ENCODE measurements around the gene GRIP1. TPM values are rescaled to one million over a fixed set of nuclear protein-coding genes. Genes with fewer than 3 reads are reported as not detected.

Gene GRIP1
- total RNA-seq, 1 experiment from 2014 or later = 22.5 TPM

GRCh38 chr12:66584673-66585072 is 94.2 kb downstream of the GRIP1 start:
- Mint-ChIP-seq H3K9me3 (peaks cover 4% of the 10 kb centered on the region), H3K27ac (no peak overlapping the region), H3K4me1 (peaks cover 10% of the 10 kb centered on the region), H3K27me3 (ENCODE audit: low read depth) (no peaks in the 10 kb centered on the region), H3K4me3 (no peak overlapping the region), H3K36me3 (peaks cover 3% of the 10 kb centered on the region)
- TF ChIP-seq CTCF (IDR thresholded peaks at IDR 0.05) (no peak), SMAD4 (CRISPR knock-in tag; IDR thresholded peaks at IDR 0.05) (no peak), NR1H2 (CRISPR knock-in tag; IDR thresholded peaks at IDR 0.05) (no peak), RORB (CRISPR knock-in tag; IDR thresholded peaks at IDR 0.05) (no peak)
- TF ChIP-seq, protein P1, sequence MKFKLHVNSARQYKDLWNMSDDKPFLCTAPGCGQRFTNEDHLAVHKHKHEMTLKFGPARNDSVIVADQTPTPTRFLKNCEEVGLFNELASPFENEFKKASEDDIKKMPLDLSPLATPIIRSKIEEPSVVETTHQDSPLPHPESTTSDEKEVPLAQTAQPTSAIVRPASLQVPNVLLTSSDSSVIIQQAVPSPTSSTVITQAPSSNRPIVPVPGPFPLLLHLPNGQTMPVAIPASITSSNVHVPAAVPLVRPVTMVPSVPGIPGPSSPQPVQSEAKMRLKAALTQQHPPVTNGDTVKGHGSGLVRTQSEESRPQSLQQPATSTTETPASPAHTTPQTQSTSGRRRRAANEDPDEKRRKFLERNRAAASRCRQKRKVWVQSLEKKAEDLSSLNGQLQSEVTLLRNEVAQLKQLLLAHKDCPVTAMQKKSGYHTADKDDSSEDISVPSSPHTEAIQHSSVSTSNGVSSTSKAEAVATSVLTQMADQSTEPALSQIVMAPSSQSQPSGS (CRISPR knock-in tag; IDR thresholded peaks at IDR 0.05; ENCODE audit: borderline replicate concordance, low read depth) = no peak
- TF ChIP-seq, protein P2, sequence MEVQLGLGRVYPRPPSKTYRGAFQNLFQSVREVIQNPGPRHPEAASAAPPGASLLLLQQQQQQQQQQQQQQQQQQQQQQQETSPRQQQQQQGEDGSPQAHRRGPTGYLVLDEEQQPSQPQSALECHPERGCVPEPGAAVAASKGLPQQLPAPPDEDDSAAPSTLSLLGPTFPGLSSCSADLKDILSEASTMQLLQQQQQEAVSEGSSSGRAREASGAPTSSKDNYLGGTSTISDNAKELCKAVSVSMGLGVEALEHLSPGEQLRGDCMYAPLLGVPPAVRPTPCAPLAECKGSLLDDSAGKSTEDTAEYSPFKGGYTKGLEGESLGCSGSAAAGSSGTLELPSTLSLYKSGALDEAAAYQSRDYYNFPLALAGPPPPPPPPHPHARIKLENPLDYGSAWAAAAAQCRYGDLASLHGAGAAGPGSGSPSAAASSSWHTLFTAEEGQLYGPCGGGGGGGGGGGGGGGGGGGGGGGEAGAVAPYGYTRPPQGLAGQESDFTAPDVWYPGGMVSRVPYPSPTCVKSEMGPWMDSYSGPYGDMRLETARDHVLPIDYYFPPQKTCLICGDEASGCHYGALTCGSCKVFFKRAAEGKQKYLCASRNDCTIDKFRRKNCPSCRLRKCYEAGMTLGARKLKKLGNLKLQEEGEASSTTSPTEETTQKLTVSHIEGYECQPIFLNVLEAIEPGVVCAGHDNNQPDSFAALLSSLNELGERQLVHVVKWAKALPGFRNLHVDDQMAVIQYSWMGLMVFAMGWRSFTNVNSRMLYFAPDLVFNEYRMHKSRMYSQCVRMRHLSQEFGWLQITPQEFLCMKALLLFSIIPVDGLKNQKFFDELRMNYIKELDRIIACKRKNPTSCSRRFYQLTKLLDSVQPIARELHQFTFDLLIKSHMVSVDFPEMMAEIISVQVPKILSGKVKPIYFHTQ (CRISPR knock-in tag; IDR thresholded peaks at IDR 0.05) = no peak
- CTCF ChIA-PET = no interaction called here
- DNase-seq (ENCODE audit: low spot score) (no peak), ATAC-seq (no peak)
- POLR2A ChIA-PET = no interaction called here

- H3K9me3 Mint-ChIP-seq = peaks cover 15% of the 10 kb centered on the region
- ChIA-PET POLR2A (no interaction called here), CTCF (interaction anchor here (1.1 kb wide), 1 partner anchor 24 kb away, joined by 3 read pairs; no protein-coding TSS in a partner anchor)
- H3K27ac Mint-ChIP-seq = no peak overlapping the region
- TF ChIP-seq ARID4B (CRISPR knock-in tag; IDR thresholded peaks at IDR 0.05; ENCODE audit: borderline replicate concordance) (no peak), ATF3 (CRISPR knock-in tag; conservative IDR thresholded peaks at IDR 0.05) (no peak)
- no peak for ATAC-seq
- peaks cover 7% of the 10 kb centered on the region; the same call in 1 of the 2 replicates for H3K27me3 Mint-ChIP-seq (ENCODE audit: low read depth)
- no peak for DNase-seq (ENCODE audit: low spot score)
- H3K4me3 Mint-ChIP-seq = no peak overlapping the region
- peaks cover 15% of the 10 kb centered on the region for H3K36me3 Mint-ChIP-seq
- H3K4me1 Mint-ChIP-seq = no peaks in the 10 kb centered on the region
Observed at GRCh38 chr12:66573605-66574004, 105.3 kb downstream of the GRIP1 start.

DNA sequence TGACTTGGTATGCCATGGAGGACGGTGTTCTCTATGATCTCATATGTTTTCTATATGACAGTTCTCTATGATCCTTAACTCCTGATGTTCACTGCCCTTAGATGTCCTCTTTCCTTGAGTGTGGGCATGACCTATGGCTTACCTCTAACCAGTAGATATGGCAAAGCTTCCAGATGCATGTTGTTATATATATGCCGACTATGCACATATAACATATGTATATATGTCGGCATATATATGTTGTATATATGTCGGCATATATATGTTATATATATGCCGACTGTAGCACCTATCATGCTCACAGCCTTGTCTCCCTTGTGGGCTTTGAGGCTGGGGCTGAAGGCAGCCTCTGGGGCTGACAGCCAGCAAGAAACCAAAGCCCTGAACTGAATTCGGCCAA is 106.0 kb downstream of the GRIP1 start:
- POLR2A ChIA-PET = no interaction called here
- Mint-ChIP-seq H3K36me3 (peaks cover 16% of the 10 kb centered on the region), H3K27ac (no peak overlapping the region), H3K4me1 (no peaks in the 10 kb centered on the region), H3K27me3 (ENCODE audit: low read depth) (peaks cover 7% of the 10 kb centered on the region; the same call in 1 of the 2 replicates), H3K4me3 (no peak overlapping the region), H3K9me3 (peaks cover 18% of the 10 kb centered on the region)
- CTCF ChIA-PET = interaction anchor here (1.1 kb wide), 1 partner anchor 24 kb away, joined by 3 read pairs; no protein-coding TSS in a partner anchor
- ATAC-seq = no peak
- DNase-seq (ENCODE audit: low spot score) = no peak
- TF ChIP-seq OVOL2 (CRISPR knock-in tag; IDR thresholded peaks at IDR 0.05; ENCODE audit: borderline replicate concordance) = no peak
- TF ChIP-seq SMAD3 (CRISPR knock-in tag; IDR thresholded peaks at IDR 0.05; ENCODE audit: borderline replicate concordance) = no peak

Data from WTC11 (cell line).